ENCODE measurements around the gene TCP11.

The TCP11 gene

GRCh38 chr6:35141007-35141655 lies at the start of gene TCP11:
TCP11 (minus strand) TSS chr6:35141339; CDS start chr6:35140870, 469 bp downstream.
- no peak for DNase-seq

GRCh38 chr6:35190306-35190705 lies 49.2 kb upstream of the TCP11 start:
- DNase-seq = no peak

- DNase-seq = no peak
Observed at GRCh38 chr6:35188886-35189285, 47.7 kb upstream of the TCP11 start.

- no peak for DNase-seq
Observed at GRCh38 chr6:35186571-35186970, 45.4 kb upstream of the TCP11 start.

GRCh38 chr6:35185971-35186370 lies 44.8 kb upstream of the TCP11 start:
- DNase-seq = no peak

- no peak for DNase-seq
Observed at GRCh38 chr6:35185302-35185681, 44.2 kb upstream of the TCP11 start.

GRCh38 chr6:35184580-35185301 lies 43.6 kb upstream of the TCP11 start:
- no peak for DNase-seq

- DNase-seq = no peak
Observed at GRCh38 chr6:35183935-35184334, 42.8 kb upstream of the TCP11 start.

- DNase-seq = no peak
Observed at GRCh38 chr6:35183281-35183680, 42.1 kb upstream of the TCP11 start.

- DNase-seq = no peak
Observed at GRCh38 chr6:35181933-35182612, 40.9 kb upstream of the TCP11 start.

- DNase-seq = no peak
Observed at GRCh38 chr6:35181308-35181932, 40.3 kb upstream of the TCP11 start.

GRCh38 chr6:35179901-35180535 lies 38.9 kb upstream of the TCP11 start:
- no peak for DNase-seq

GRCh38 chr6:35178932-35179832 lies 38.0 kb upstream of the TCP11 start:
- DNase-seq = no peak

GRCh38 chr6:35178012-35178411 lies 36.9 kb upstream of the TCP11 start:
- DNase-seq = no peak

- no peak for DNase-seq
Observed at GRCh38 chr6:35177596-35177995, 36.5 kb upstream of the TCP11 start.

- no peak for DNase-seq
Observed at GRCh38 chr6:35177157-35177556, 36.0 kb upstream of the TCP11 start.

- DNase-seq = no peak
Observed at GRCh38 chr6:35176301-35177024, 35.3 kb upstream of the TCP11 start.

- DNase-seq = no peak
Observed at GRCh38 chr6:35174501-35174900, 33.4 kb upstream of the TCP11 start.

- no peak for DNase-seq
Observed at GRCh38 chr6:35174088-35174434, 32.9 kb upstream of the TCP11 start.

- no peak for DNase-seq
Observed at GRCh38 chr6:35173427-35174087, 32.4 kb upstream of the TCP11 start.

GRCh38 chr6:35173044-35173426 lies 31.9 kb upstream of the TCP11 start:
- no peak for DNase-seq

Data from SHP77 treated with DMSO at 0.1 percent for 48 hours (cell line).